HEK293 (cell line): ENCODE results near the gene KCNG3.
A peak's percentile ranks its signal among the peaks of the same experiment; 100 is the strongest.

Experiments used
- CTCF ChIA-PET: fragments of 350-600 bp; formaldehyde crosslinking; extraction: SDS; loops from one replicate; lab custom pipeline; 2021; ENCODE audit warnings: antibody characterized with exemption; lab: Yijun Ruan, JAX
- POLR2A ChIA-PET: fragments of 300-600 bp; formaldehyde crosslinking; extraction: SDS; loops from one replicate; lab custom pipeline; 2020; ENCODE audit warnings: antibody characterized with exemption, inconsistent platforms; lab: Yijun Ruan, JAX
- H3K27ac ChIP-seq: fragments of 200-500 bp; sonication (Bioruptor generic); 2 replicates; pipeline ENCODE4 v1.5.1; 2014; ENCODE audit warnings: low read depth, low read length, control low read depth, inconsistent platforms; ENCODE audit errors: extremely low read depth
- H3K36me3 ChIP-seq, 2 experiments: fragments of 200-500 bp in 1 of 2; sonication (Bioruptor generic) in 1 of 2; 1 replicate in 1 of 2; 2 replicates in 1 of 2; pipeline ENCODE4 v1.5.1; 2014 to 2017; ENCODE audit warnings: inconsistent platforms in 2 of 2, low read length in 2 of 2; ENCODE audit not compliant: control insufficient read depth in 2 of 2, insufficient read depth in 1 of 2
- H3K4me1 ChIP-seq: fragments of 200-500 bp; sonication (Bioruptor generic); 2 replicates; pipeline ENCODE4 v1.5.1; 2014; ENCODE audit warnings: mild to moderate bottlenecking, low read length, inconsistent platforms; ENCODE audit not compliant: control insufficient read depth, insufficient read depth
- H3K4me3 ChIP-seq: 2 replicates; pipeline ENCODE4 v1.5.1; 2011; ENCODE audit warnings: low read depth, mild to moderate bottlenecking, control low read depth, low read length, moderate library complexity
- H3K9me3 ChIP-seq: fragments of 200-500 bp; sonication (Bioruptor generic); 2 replicates; pipeline ENCODE4 v1.5.1; 2014; ENCODE audit warnings: low read depth, low read length, inconsistent platforms; ENCODE audit not compliant: control insufficient read depth, insufficient read depth
- IKZF3 ChIP-seq: fragments of 450-650 bp; IDR thresholded peaks from 2 replicates; pipeline ENCODE4 v1.5.0; 2018; ENCODE audit warnings: missing biosample characterization, mild to moderate bottlenecking, missing genetic modification characterization, moderate library complexity
- KLF8 ChIP-seq: fragments of 450-650 bp; formaldehyde crosslinking; IDR thresholded peaks from 2 replicates; pipeline ENCODE4 v1.5.1; 2016; ENCODE audit warnings: missing biosample characterization, missing genetic modification characterization
- MZF1 ChIP-seq: fragments of 450-650 bp; formaldehyde crosslinking; IDR thresholded peaks from 2 replicates; pipeline ENCODE4 v1.5.1; 2017; ENCODE audit warnings: missing biosample characterization, missing genetic modification characterization, borderline replicate concordance
- SP3 ChIP-seq: fragments of 450-650 bp; formaldehyde crosslinking; IDR thresholded peaks from 2 replicates; pipeline ENCODE4 v1.5.1; 2016; ENCODE audit warnings: missing biosample characterization, missing genetic modification characterization
- ZBTB1 ChIP-seq: fragments of 450-650 bp; formaldehyde crosslinking; IDR thresholded peaks from 2 replicates; pipeline ENCODE4 v1.5.1; 2016; ENCODE audit warnings: missing biosample characterization, missing genetic modification characterization
- ZNF133 ChIP-seq: fragments of 450-650 bp; formaldehyde crosslinking; IDR thresholded peaks from 2 replicates; pipeline ENCODE4 v1.5.1; 2016; ENCODE audit warnings: missing biosample characterization, missing genetic modification characterization
- ZNF169 ChIP-seq: fragments of 450-650 bp; formaldehyde crosslinking; IDR thresholded peaks from 2 replicates; pipeline ENCODE4 v1.5.1; 2016; ENCODE audit warnings: missing biosample characterization, missing genetic modification characterization
- ZNF239 ChIP-seq: fragments of 450-650 bp; formaldehyde crosslinking; IDR thresholded peaks from 2 replicates; pipeline ENCODE4 v1.5.1; 2016; ENCODE audit warnings: missing biosample characterization, missing genetic modification characterization
- ZNF341 ChIP-seq: fragments of 450-650 bp; formaldehyde crosslinking; IDR thresholded peaks from 2 replicates; pipeline ENCODE4; 2016; ENCODE audit warnings: low read depth, missing biosample characterization, missing genetic modification characterization
- ZNF423 ChIP-seq: fragments of 450-650 bp; formaldehyde crosslinking; IDR thresholded peaks from 2 replicates; pipeline ENCODE4 v1.5.1; 2016; ENCODE audit warnings: missing biosample characterization, missing genetic modification characterization
- ZNF623 ChIP-seq: fragments of 450-650 bp; formaldehyde crosslinking; IDR thresholded peaks from 2 replicates; pipeline ENCODE4 v1.5.1; 2016; ENCODE audit warnings: missing biosample characterization, missing genetic modification characterization
- ZNF626 ChIP-seq: fragments of 450-650 bp; sonication (Bioruptor Pico); formaldehyde crosslinking; IDR thresholded peaks from 2 replicates; pipeline ENCODE4 v1.5.1; 2018; ENCODE audit warnings: missing biosample characterization, missing genetic modification characterization, inconsistent platforms
- ZNF658 ChIP-seq: fragments of 450-650 bp; formaldehyde crosslinking; IDR thresholded peaks from 2 replicates; pipeline ENCODE4; 2016; ENCODE audit warnings: missing biosample characterization, missing genetic modification characterization
- ZNF660 ChIP-seq: fragments of 450-650 bp; IDR thresholded peaks from 2 replicates; pipeline ENCODE4 v1.5.1; 2018; ENCODE audit warnings: missing biosample characterization, mild to moderate bottlenecking, missing genetic modification characterization
- ZNF777 ChIP-seq: fragments of 450-650 bp; formaldehyde crosslinking; IDR thresholded peaks from 2 replicates; pipeline ENCODE4 v1.5.1; 2017; ENCODE audit warnings: missing biosample characterization, missing genetic modification characterization, borderline replicate concordance
- ZNF792 ChIP-seq: fragments of 450-650 bp; formaldehyde crosslinking; IDR thresholded peaks from 2 replicates; pipeline ENCODE4 v1.5.1; 2016; ENCODE audit warnings: missing biosample characterization, missing genetic modification characterization
- ZSCAN30 ChIP-seq: fragments of 450-650 bp; IDR thresholded peaks from 2 replicates; pipeline ENCODE4 v1.5.1; 2018; ENCODE audit warnings: missing biosample characterization, mild to moderate bottlenecking, missing genetic modification characterization, moderate library complexity
- TF ChIP-seq, protein P1 (sequence below): fragments of 450-650 bp; formaldehyde crosslinking; IDR thresholded peaks from 2 replicates; pipeline ENCODE4 v1.5.1; 2017; ENCODE audit warnings: missing biosample characterization, mild to moderate bottlenecking, missing genetic modification characterization, moderate library complexity
- TF ChIP-seq, protein P2 (sequence below): fragments of 450-650 bp; formaldehyde crosslinking; IDR thresholded peaks from 2 replicates; pipeline ENCODE4 v1.5.0; 2017; ENCODE audit warnings: missing biosample characterization, missing genetic modification characterization, borderline replicate concordance
- TF ChIP-seq, protein P3 (sequence below): fragments of 450-650 bp; formaldehyde crosslinking; IDR thresholded peaks from 2 replicates; pipeline ENCODE4 v1.5.1; 2016; ENCODE audit warnings: missing biosample characterization, missing genetic modification characterization
- TF ChIP-seq, protein P4 (sequence below): fragments of 450-650 bp; formaldehyde crosslinking; IDR thresholded peaks from 2 replicates; pipeline ENCODE4 v1.5.1; 2017; ENCODE audit warnings: missing biosample characterization, missing genetic modification characterization
- TF ChIP-seq, protein P5 (sequence below): fragments of 450-650 bp; formaldehyde crosslinking; IDR thresholded peaks from 2 replicates; pipeline ENCODE4 v1.5.1; 2016; ENCODE audit warnings: missing biosample characterization, missing genetic modification characterization

The KCNG3 gene, protein sequence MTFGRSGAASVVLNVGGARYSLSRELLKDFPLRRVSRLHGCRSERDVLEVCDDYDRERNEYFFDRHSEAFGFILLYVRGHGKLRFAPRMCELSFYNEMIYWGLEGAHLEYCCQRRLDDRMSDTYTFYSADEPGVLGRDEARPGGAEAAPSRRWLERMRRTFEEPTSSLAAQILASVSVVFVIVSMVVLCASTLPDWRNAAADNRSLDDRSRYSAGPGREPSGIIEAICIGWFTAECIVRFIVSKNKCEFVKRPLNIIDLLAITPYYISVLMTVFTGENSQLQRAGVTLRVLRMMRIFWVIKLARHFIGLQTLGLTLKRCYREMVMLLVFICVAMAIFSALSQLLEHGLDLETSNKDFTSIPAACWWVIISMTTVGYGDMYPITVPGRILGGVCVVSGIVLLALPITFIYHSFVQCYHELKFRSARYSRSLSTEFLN

DNA sequence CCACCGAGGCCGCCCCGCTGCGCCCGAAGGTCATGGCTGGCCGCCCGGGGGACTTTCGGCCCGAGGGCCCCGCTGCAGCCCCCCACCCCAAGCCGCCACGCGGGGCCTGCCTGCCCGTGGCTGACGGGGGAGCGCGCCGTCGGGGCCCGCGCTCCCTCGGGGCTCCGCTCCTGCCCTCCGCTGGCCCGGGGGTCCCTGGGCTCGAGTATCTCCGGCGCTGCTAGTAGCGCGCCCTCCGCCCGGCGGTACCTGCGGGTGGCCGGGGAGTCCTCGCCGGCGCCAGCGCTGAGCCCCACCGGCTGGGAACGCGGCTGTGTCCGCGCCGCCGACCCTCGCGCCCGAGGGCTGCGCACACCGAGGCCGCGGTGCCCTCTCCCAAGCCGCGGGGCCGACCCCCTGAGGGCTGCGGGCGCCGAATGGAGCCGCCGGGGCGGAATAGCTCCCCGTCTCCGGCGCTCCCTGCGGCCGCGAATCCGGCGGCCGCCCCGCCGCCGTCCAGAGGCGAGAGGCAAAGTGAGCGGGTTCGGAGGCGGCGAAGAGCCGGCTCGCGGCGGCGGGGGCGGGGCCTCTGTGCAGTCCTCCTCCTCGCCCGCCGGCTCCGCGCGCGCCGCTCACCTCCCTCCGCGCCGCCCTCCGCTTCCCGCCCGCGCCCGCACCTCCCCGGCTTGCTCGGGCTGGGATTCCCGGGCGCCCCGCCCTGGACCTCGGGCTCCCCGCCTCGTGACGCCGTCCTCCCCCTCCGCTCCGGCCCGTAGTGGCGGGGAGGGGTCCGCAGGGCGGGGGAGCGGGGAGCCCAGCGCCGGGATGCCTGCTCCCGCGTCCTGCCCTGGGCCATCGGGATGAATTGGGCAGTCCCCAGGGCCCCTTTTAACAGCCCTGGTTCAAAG, at the start of gene KCNG3:
Gene KCNG3 (minus strand): TSS at position 515 of the 887 bp plus-strand sequence. CDS start 481 bp downstream, at position 34.
- CTCF ChIA-PET = interaction anchor here (0.6 to 1.9 kb wide), 4 partner anchors 14 to 170 kb away, joined by 3 to 9 read pairs (median 5); no protein-coding TSS in a partner anchor
- TF ChIP-seq ZNF423 (no peak), ZNF341 (peak; percentile 81; the same call in 1 of the 2 replicates), ZNF626 (tag by site-specific recombination) (no peak), ZNF133 (no peak), MZF1 (tag by site-specific recombination) (no peak), IKZF3 (tag by site-specific recombination) (peak; percentile 83), ZNF169 (tag by site-specific recombination) (no peak), ZSCAN30 (peak; percentile 45; the same call in 1 of the 2 replicates), ZNF777 (tag by site-specific recombination) (no peak), KLF8 (peak; percentile 38), ZNF623 (tag by site-specific recombination) (no peak), ZNF792 (no peak), ZBTB1 (tag by site-specific recombination) (0 out of 2 replicates have a peak, but pooled peaks have one; percentile 20), SP3 (tag by site-specific recombination) (peak; percentile 58), ZNF239 (no peak), ZNF658 (no peak), ZNF660 (tag by site-specific recombination) (0 out of 2 replicates have a peak, but pooled peaks have one; percentile 56)
- TF ChIP-seq, protein P1, sequence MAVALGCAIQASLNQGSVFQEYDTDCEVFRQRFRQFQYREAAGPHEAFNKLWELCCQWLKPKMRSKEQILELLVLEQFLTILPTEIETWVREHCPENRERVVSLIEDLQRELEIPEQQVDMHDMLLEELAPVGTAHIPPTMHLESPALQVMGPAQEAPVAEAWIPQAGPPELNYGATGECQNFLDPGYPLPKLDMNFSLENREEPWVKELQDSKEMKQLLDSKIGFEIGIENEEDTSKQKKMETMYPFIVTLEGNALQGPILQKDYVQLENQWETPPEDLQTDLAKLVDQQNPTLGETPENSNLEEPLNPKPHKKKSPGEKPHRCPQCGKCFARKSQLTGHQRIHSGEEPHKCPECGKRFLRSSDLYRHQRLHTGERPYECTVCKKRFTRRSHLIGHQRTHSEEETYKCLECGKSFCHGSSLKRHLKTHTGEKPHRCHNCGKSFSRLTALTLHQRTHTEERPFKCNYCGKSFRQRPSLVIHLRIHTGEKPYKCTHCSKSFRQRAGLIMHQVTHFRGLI = peak; percentile 38; the same call in 1 of the 2 replicates
- TF ChIP-seq, protein P2, sequence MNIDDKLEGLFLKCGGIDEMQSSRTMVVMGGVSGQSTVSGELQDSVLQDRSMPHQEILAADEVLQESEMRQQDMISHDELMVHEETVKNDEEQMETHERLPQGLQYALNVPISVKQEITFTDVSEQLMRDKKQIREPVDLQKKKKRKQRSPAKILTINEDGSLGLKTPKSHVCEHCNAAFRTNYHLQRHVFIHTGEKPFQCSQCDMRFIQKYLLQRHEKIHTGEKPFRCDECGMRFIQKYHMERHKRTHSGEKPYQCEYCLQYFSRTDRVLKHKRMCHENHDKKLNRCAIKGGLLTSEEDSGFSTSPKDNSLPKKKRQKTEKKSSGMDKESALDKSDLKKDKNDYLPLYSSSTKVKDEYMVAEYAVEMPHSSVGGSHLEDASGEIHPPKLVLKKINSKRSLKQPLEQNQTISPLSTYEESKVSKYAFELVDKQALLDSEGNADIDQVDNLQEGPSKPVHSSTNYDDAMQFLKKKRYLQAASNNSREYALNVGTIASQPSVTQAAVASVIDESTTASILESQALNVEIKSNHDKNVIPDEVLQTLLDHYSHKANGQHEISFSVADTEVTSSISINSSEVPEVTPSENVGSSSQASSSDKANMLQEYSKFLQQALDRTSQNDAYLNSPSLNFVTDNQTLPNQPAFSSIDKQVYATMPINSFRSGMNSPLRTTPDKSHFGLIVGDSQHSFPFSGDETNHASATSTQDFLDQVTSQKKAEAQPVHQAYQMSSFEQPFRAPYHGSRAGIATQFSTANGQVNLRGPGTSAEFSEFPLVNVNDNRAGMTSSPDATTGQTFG (tag by site-specific recombination) = no peak
- TF ChIP-seq, protein P3, sequence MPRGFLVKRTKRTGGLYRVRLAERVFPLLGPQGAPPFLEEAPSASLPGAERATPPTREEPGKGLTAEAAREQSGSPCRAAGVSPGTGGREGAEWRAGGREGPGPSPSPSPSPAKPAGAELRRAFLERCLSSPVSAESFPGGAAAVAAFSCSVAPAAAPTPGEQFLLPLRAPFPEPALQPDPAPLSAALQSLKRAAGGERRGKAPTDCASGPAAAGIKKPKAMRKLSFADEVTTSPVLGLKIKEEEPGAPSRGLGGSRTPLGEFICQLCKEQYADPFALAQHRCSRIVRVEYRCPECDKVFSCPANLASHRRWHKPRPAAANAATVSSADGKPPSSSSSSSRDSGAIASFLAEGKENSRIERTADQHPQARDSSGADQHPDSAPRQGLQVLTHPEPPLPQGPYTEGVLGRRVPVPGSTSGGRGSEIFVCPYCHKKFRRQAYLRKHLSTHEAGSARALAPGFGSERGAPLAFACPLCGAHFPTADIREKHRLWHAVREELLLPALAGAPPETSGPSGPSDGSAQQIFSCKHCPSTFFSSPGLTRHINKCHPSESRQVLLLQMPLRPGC (tag by site-specific recombination) = peak; percentile 11; the same call in 1 of the 2 replicates
- TF ChIP-seq, protein P4, sequence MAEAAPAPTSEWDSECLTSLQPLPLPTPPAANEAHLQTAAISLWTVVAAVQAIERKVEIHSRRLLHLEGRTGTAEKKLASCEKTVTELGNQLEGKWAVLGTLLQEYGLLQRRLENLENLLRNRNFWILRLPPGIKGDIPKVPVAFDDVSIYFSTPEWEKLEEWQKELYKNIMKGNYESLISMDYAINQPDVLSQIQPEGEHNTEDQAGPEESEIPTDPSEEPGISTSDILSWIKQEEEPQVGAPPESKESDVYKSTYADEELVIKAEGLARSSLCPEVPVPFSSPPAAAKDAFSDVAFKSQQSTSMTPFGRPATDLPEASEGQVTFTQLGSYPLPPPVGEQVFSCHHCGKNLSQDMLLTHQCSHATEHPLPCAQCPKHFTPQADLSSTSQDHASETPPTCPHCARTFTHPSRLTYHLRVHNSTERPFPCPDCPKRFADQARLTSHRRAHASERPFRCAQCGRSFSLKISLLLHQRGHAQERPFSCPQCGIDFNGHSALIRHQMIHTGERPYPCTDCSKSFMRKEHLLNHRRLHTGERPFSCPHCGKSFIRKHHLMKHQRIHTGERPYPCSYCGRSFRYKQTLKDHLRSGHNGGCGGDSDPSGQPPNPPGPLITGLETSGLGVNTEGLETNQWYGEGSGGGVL (tag by site-specific recombination) = peak; percentile 63; the same call in 1 of the 2 replicates
- TF ChIP-seq, protein P5, sequence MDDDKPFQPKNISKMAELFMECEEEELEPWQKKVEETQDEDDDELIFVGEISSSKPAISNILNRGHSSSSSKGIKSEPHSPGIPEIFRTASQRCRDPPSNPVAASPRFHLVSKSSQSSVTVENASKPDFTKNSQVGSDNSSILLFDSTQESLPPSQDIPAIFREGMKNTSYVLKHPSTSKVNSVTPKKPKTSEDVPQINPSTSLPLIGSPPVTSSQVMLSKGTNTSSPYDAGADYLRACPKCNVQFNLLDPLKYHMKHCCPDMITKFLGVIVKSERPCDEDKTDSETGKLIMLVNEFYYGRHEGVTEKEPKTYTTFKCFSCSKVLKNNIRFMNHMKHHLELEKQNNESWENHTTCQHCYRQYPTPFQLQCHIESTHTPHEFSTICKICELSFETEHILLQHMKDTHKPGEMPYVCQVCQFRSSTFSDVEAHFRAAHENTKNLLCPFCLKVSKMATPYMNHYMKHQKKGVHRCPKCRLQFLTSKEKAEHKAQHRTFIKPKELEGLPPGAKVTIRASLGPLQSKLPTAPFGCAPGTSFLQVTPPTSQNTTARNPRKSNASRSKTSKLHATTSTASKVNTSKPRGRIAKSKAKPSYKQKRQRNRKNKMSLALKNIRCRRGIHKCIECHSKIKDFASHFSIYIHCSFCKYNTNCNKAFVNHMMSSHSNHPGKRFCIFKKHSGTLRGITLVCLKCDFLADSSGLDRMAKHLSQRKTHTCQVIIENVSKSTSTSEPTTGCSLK (tag by site-specific recombination) = no peak

More for the DNA sequence above, at the start of gene KCNG3:
- H3K4me1 ChIP-seq = peaks cover 16% of the 10 kb centered on the region
- H3K9me3 ChIP-seq = no peaks in the 10 kb centered on the region
- POLR2A ChIA-PET = interaction anchor here (0.6 to 1.7 kb wide), 2 partner anchors 317 to 330 kb away, joined by 4 to 6 read pairs; no protein-coding TSS in a partner anchor
- peak within 1 kb of the TSS; percentile 91 for H3K27ac ChIP-seq
- H3K4me3 ChIP-seq = peak within 1 kb of the TSS; percentile 65
- H3K36me3 ChIP-seq = no peaks in the 10 kb centered on the region
